HTR-8/SVneo (cell line): ENCODE measurements around the gene TMEM179.
"Not testable (repeated sequence)": the region's sequence is repeated elsewhere in the genome, so short reads cannot be mapped to it uniquely, and the experiment has no call there.

Experiments
- DNase-seq: peaks from one replicate; pipeline ENCODE4 v3.0.0; 2011; ENCODE audit warnings: low spot score, mixed read lengths; ENCODE audit not compliant: insufficient read length
- FAIRE-seq: peaks from 2 replicates; lab custom pipeline; 2011; peaks lifted over from hg19 to GRCh38; lab: Jason Lieb, UNC

The TMEM179 gene

GRCh38 chr14:104638927-104639450 lies 34.4 kb upstream of the TMEM179 start:
- FAIRE-seq (no peak), DNase-seq (no peak)

DNA sequence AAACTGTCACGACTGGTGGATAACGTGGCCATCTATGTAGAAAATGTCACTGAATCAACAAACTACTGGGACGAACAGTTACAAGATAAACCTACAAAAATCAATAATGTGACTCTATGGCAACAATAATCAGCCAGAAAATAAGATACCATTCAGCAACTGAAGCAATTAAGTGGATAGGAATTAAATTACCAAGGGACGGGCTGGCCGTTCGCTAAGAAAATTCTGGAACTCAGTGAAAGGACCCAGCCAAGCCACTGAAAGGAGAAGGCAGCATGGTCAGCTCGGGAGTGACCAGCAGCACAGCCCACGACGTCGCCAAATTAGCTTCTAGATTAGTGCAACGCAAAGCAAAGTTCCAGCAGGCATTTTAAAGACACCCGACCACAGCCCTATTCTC lies 33.6 kb upstream of the TMEM179 start:
- FAIRE-seq (no peak), DNase-seq (no peak)

DNA sequence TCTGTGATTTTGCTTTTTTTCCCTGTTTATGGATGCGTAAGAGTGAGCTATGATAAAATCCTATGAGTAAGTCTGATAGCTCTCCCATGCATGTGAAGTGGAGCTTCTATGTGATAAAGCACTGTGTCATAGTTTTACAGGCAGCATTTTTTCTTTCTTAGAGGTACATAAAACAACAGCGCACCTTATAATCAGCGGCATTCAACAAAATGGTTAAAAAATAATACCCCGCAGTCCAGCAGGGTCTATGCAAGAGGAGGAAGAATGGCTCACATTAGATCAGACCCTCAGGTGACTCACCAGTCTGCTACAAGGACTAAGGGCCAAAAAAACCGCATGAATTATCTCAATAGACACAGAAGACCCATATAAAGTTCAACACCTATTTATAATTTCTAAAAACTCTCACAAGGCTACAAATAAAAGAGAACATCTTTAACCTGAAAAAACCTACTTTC lies 33.0 kb upstream of the TMEM179 start:
- DNase-seq, result no peak
- no peak for FAIRE-seq

DNA sequence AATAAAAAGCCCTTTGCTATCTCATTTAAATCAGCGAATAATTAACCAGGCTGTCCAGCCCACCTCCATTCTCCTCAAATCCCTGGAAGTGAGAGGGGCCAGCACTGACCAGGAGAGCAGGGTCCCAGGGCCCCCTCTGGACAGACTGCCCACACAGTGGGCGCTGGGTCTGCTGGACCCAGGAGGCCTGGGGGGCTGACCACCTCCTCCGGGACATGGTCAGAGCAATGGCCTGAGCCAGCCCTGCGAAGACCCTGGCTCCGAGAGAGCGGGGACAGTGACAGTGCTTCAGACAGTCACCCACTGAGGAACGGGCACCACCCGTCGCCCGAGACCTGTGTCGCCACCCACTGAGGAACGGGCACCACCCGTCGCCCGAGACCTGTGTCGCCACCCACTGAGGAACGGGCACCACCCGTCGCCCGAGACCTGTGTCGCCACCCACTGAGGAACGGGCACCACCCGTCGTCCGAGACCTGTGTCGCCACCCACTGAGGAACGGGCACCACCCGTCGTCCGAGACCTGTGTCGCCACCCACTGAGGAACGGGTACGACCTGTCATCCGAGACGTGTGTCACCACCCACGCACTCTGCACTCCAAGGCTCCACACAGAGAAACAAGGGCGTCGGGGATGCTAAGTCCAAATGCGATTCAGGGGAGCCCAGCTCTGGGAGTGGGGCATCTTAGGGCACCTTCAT lies 32.4 kb upstream of the TMEM179 start:
- not testable (repeated sequence) for DNase-seq, FAIRE-seq

DNA sequence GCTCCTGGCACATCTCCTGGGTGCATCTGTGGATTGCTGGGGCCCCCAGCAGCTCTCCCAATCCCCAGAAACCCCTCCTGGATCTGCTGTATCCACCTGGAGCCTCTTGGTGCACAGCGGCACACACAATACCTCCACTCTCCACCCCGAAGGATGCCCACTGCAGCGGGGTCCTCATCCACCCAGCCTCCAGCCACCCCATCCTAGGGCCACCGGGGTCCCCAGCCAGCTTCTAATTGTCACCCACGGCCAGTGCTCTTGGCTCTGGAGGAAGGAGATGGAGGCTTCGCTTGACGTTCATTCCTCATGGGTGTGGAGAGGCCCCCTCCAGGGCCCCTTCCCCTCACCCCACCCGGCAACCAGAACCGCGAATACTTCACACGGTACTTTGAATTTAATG lies 31.6 kb upstream of the TMEM179 start:
- no peak for FAIRE-seq
- no peak for DNase-seq

- FAIRE-seq, result no peak
- no peak for DNase-seq
Measured at GRCh38 chr14:104635717-104636116, 31.1 kb upstream of the TMEM179 start.

- DNase-seq (no peak), FAIRE-seq (no peak)
Measured at GRCh38 chr14:104634886-104635570, 30.5 kb upstream of the TMEM179 start.

- no peak for FAIRE-seq
Measured at GRCh38 chr14:104634138-104634760, 29.7 kb upstream of the TMEM179 start.

GRCh38 chr14:104633276-104634137 lies 28.9 kb upstream of the TMEM179 start:
- no peak for DNase-seq
- no peak for FAIRE-seq

More at GRCh38 chr14:104634138-104634760, 29.7 kb upstream of the TMEM179 start:
- no peak for DNase-seq

- no peak for FAIRE-seq
- DNase-seq, result no peak
Measured at GRCh38 chr14:104632781-104633180, 28.2 kb upstream of the TMEM179 start.

- FAIRE-seq (no peak), DNase-seq (no peak)
Measured at GRCh38 chr14:104624939-104625338, 20.4 kb upstream of the TMEM179 start.

- FAIRE-seq (no peak), DNase-seq (no peak)
Measured at GRCh38 chr14:104614126-104614812, 9.7 kb upstream of the TMEM179 start.

- no peak for DNase-seq
- FAIRE-seq, result no peak
Measured at GRCh38 chr14:104611881-104612280, 7.3 kb upstream of the TMEM179 start.

DNA sequence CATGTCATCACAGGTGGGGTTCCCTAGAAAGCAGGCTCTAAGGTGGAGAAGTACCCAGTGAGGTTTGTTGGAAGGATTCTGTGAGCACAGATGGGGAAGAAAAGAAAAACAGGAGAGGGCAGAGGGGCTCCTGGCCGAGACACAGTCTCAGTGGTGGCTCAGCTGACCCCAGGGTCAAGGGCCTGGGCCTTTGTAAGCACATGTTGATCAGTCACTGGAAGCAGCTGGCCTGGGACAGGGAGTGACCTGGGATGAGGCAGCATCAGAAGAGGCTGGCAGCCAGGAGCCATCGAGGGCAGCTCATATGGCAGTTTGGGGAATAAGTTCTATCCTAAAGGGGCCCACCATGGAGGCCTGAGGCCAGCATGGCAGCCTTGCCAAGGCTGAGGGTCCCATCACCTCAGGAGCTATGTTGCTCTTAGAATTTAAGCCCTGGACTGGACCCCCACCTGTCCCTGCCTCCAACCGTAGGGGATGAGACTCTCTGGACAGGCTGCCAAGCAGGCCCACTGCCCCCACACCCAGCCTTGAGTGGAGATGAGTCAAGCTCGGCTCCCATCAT lies 6.3 kb upstream of the TMEM179 start:
- no peak for FAIRE-seq
- DNase-seq, result no peak

GRCh38 chr14:104609666-104610065 lies 5.1 kb upstream of the TMEM179 start:
- FAIRE-seq, result no peak
- no peak for DNase-seq

- DNase-seq (no peak), FAIRE-seq (no peak)
Measured at GRCh38 chr14:104603711-104604401, 716 bp downstream of the TMEM179 start.

GRCh38 chr14:104602933-104603325 lies 1.6 kb downstream of the TMEM179 start:
- DNase-seq (no peak), FAIRE-seq (no peak)

DNA sequence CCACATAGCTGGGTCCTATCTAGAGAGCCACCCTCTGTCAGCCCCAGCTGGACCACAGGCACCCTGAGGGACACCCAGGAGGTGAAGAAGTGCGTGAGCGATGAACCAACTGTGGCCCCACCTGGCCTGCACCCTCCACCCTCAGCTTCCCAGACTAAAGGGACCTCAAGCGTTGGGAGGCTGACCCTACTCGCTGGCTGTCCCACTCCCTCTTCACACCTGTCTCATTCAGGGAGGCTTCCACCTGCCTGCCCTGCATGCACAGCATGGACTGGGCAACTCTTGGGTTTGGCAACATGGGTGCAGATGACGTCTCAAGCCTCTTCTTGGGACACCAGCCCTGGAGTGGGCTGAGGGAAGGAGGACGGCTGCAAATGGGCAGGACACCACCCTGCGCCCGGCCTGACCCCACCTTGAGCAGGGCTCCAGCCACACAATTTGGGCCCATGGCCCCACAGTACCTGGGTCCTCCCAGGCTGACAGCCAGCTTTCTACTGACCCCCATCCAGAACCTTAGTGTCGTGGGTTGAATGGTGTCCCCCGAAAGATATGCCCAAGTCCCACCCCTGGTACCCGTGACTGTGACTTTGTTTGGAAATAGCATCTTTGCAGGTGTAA lies 2.1 kb downstream of the TMEM179 start:
- FAIRE-seq, result no peak
- DNase-seq, result no peak
